Psoas muscle (tissue), 8 donors: ENCODE results near the gene PIWIL1. TPM values are rescaled to one million over a fixed set of nuclear protein-coding genes. Genes with fewer than 3 reads are reported as not detected.

Experiments
- ATAC-seq, 4 donors: fragments of 200-7000 bp; cut with Tn5 transposase; one replicate each; pipeline ENCODE4 v1.9.1; 2020; ENCODE audit warnings: moderate library complexity in 3 of 4, mild to moderate bottlenecking in 2 of 4
- DNase-seq, 2 donors: peaks; one replicate each; pipeline ENCODE4 v3.0.0-alpha.2; 2020
- H3K27ac ChIP-seq: fragments of 200-600 bp; one replicate; pipeline ENCODE4 v1.8.0; 2022
- H3K27me3 ChIP-seq, 3 donors: fragments of 200-600 bp in 1 of 3; one replicate each; pipeline versions ENCODE4 v1.6.1 to v1.8.0; 2013 to 2022; ENCODE audit warnings: low read length in 2 of 3, mild to moderate bottlenecking in 2 of 3, moderate library complexity in 1 of 3; ENCODE audit not compliant: insufficient read depth in 3 of 3
- H3K36me3 ChIP-seq, 2 donors: fragments of 200-600 bp in 1 of 2; one replicate each; pipeline versions ENCODE4 v1.6.1 to v1.8.0; 2013 to 2022; ENCODE audit warnings: low read depth in 1 of 2, mild to moderate bottlenecking in 1 of 2, moderate library complexity in 1 of 2; ENCODE audit not compliant: insufficient read depth in 1 of 2
- H3K4me1 ChIP-seq: fragments of 200-600 bp; one replicate; pipeline ENCODE4 v1.8.0; 2022
- H3K4me3 ChIP-seq: fragments of 200-600 bp; one replicate; pipeline ENCODE4 v1.8.0; 2022; ENCODE audit warnings: mild to moderate bottlenecking
- H3K9me3 ChIP-seq: fragments of 200-600 bp; one replicate; pipeline ENCODE4 v1.8.0; 2022
- CTCF ChIP-seq: fragments of 200-600 bp; IDR thresholded peaks from one replicate; pipeline ENCODE4 v1.8.0; 2022; ENCODE audit warnings: antibody characterized with exemption
- WGBS, 3 donors: extraction: QIAGEN DNeasy Blood & Tissue Kit; methylation state at CpG; one replicate each; pipeline versions ENCODE4 v1.1.6 to v1.1.7; 2013; 5-methylcytosine and 5-hydroxymethylcytosine counted together
- intact Hi-C, 2 donors: fragments of 100-400 bp; cut with DNase I; formaldehyde crosslinking; loops; one replicate each; pipeline versions ENCODE4 v1.11.0 to v1.14.2; 2022
- long read RNA-seq, 2 donors: library from polyadenylated mRNA; unstranded; transcript quantifications; one replicate each; pipeline ENCODE4 v2.0.0, GENCODE V29; 2021
- polyA plus RNA-seq, 3 donors: library from polyadenylated mRNA; stranded (reverse); fragments of 200-250 nt; gene quantifications; one replicate each; pipeline ENCODE4 v1.2.3, GENCODE V29; 2013
- total RNA-seq, 4 donors: library from RNA; stranded (reverse); fragmentation: NEBNext Ultra II Directional in 2 of 4; extraction: Animal tissue kit (Norgen Biotek cat#: 25700) in 2 of 4; gene quantifications; one replicate each; pipeline versions ENCODE4 v1.2.1 to v1.2.4, GENCODE V29; 2021 to 2023
- donor health status: healthy with polysubstance abuse.
- donor health status: DM: no; HTN: no; CAD: no; lungs with moderate emphysema.
- donor health status: Bipolar disorder and iron deficiency.
- donor health status: healthy.
- donor health status: DM: yes; HTN: yes; CAD: no.
- donor health status: DM: no; HTN: no; CAD: no.
- donor health status: DM: no; HTN: no; CAD: no.
- donor health status: DM: yes; HTN: yes; CAD: no.

Gene PIWIL1
- total RNA-seq (not detected), polyA plus RNA-seq (not detected)
- long read RNA-seq, donor 1, result 0 reads
- long read RNA-seq, donor 2, result 0 reads

GRCh38 chr12:130337488-130338303 is at the start of gene PIWIL1:
Gene PIWIL1 (plus strand): TSS chr12:130337887. CDS start chr12:130342592, 4,705 bp downstream.
- ATAC-seq (no peak), DNase-seq (no peak)
- H3K27ac ChIP-seq, result no peak within 1 kb of the TSS
- intact Hi-C loops, result loop anchor here in 1 of 2 donors (5.0 kb wide), 1 partner anchor 290 kb away; no protein-coding TSS in a partner anchor
- peaks cover 0 to 15% (median 5%) of the 10 kb centered on the region in 3 donors for H3K27me3 ChIP-seq
- H3K4me1 ChIP-seq, result no peaks in the 10 kb centered on the region
- H3K4me3 ChIP-seq, result no peak within 1 kb of the TSS
- H3K36me3 ChIP-seq, result no peaks in the 10 kb centered on the region
- WGBS, 3 donors, result 43 to 72% (median 51%) methylated on average over 44 to 79 of the region's 79 CpGs
- no peaks in the 10 kb centered on the region for H3K9me3 ChIP-seq
- TF ChIP-seq CTCF, result no peak

- WGBS, 3 donors, result 45 to 68% (median 51%) methylated on average over 4 of the region's 4 CpGs
- H3K27me3 ChIP-seq, result peaks cover 0 to 3% (median 0%) of the 10 kb centered on the region in 3 donors
- intact Hi-C loops, result no loop called here
These were observed 49.5 kb upstream of the PIWIL1 start for GRCh38 chr12:130288206-130288605.

GRCh38 chr12:130288691-130289090 is 49.0 kb upstream of the PIWIL1 start:
- no peak for DNase-seq

More at GRCh38 chr12:130288206-130288605, 49.5 kb upstream of the PIWIL1 start:
- no peaks in the 10 kb centered on the region for H3K36me3 ChIP-seq
- no peak for ATAC-seq
- no peak overlapping the region for H3K27ac ChIP-seq
- H3K4me1 ChIP-seq, result no peaks in the 10 kb centered on the region
- DNase-seq, result no peak
- H3K4me3 ChIP-seq, result no peak overlapping the region
- TF ChIP-seq CTCF, result no peak
- H3K9me3 ChIP-seq, result no peaks in the 10 kb centered on the region

GRCh38 chr12:130290114-130290513 is 47.6 kb upstream of the PIWIL1 start:
- Histone ChIP-seq H3K4me1 (no peaks in the 10 kb centered on the region), H3K4me3 (no peak overlapping the region)
- intact Hi-C loops, result no loop called here

More at GRCh38 chr12:130288691-130289090, 49.0 kb upstream of the PIWIL1 start:
- H3K27ac ChIP-seq, result no peak overlapping the region
- TF ChIP-seq CTCF, result no peak
- no peaks in the 10 kb centered on the region for H3K4me1 ChIP-seq
- H3K9me3 ChIP-seq, result no peaks in the 10 kb centered on the region
- H3K4me3 ChIP-seq, result no peak overlapping the region
- H3K36me3 ChIP-seq, result no peaks in the 10 kb centered on the region
- H3K27me3 ChIP-seq, result peaks cover 0 to 3% (median 0%) of the 10 kb centered on the region in 3 donors
- intact Hi-C loops, result no loop called here
- no peak for ATAC-seq
- 72 to 79% (median 74%) methylated on average over 6 of the region's 6 CpGs for WGBS, 3 donors

More at GRCh38 chr12:130290114-130290513, 47.6 kb upstream of the PIWIL1 start:
- ATAC-seq, result no peak
- no peak overlapping the region for H3K27ac ChIP-seq
- TF ChIP-seq CTCF, result no peak
- no peaks in the 10 kb centered on the region for H3K36me3 ChIP-seq
- H3K9me3 ChIP-seq, result no peaks in the 10 kb centered on the region
- WGBS, 3 donors, result 95 to 100% (median 97%) methylated on average over 1 of the region's 1 CpG
- peaks cover 0 to 3% (median 0%) of the 10 kb centered on the region in 3 donors for H3K27me3 ChIP-seq
- no peak for DNase-seq
